GM19099 (cell line): ENCODE results near the gene HTRA3.

Experiments
- POLR2A ChIP-seq: IDR thresholded peaks from 3 replicates; pipeline ENCODE4 v1.6.1; 2011; ENCODE audit warnings: low read depth; ENCODE audit not compliant: insufficient read length; ENCODE audit errors: extremely low read depth

The HTRA3 gene

DNA sequence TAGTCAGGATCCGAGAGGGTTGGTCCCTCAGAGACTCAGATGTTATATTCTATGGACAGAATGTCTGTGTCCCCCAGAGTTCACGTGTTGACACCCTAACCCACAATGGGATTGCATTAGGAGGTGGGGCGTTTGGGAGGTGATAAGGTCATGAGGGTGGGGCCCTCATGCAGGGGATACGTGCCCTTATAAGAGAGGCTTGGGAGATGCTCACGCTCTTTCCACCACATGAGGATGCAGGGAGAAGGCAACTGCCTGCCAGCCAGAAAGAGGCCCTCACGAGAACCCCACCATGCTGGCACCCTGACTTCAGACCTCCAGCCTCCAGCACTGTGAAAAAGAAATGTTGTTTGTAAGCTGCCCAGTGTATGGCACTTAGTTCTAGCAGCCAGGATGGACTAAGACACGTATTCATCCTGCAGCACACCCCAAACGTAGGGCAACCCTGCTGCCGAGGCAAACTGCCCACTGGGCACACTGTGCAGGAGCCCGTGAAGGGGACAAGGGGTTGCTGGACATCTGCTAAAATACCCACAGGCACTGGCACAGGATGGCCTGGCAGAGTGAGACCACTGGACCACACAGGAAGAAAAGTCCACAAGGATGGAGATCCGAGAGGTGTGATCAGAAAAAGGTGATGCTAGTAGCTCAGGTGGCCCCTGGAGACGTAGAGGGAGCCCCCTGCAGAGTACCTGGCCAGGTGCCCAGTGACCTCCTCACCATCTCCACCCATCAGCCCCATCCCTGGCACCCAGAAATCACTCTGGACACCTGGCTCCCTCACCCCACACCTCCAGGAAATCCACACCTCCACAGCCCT is 62.7 kb downstream of the HTRA3 start:
- TF ChIP-seq POLR2A = no peak

DNA sequence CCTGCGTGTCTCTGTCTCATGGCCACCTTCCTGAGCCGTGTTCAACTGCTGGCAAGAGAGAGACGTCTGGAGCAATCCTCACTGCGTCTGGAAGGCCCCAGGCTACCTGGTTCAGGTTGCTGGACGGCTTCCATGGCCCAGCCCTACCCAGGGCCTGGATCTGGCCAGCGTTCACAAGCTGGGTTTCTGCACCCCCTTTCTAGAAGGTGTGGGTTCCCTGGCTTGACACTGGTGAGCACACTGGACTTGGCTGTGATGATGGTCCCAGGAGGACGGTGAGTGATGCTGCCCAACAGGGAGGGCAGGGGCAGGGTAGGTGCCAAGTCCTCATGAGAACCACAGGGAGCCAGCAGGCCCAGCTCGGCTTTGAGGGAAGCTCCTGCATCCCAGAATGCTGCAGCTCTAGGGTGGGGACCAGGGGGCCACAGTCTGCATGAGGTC is 63.4 kb downstream of the HTRA3 start:
- TF ChIP-seq POLR2A = no peak

DNA sequence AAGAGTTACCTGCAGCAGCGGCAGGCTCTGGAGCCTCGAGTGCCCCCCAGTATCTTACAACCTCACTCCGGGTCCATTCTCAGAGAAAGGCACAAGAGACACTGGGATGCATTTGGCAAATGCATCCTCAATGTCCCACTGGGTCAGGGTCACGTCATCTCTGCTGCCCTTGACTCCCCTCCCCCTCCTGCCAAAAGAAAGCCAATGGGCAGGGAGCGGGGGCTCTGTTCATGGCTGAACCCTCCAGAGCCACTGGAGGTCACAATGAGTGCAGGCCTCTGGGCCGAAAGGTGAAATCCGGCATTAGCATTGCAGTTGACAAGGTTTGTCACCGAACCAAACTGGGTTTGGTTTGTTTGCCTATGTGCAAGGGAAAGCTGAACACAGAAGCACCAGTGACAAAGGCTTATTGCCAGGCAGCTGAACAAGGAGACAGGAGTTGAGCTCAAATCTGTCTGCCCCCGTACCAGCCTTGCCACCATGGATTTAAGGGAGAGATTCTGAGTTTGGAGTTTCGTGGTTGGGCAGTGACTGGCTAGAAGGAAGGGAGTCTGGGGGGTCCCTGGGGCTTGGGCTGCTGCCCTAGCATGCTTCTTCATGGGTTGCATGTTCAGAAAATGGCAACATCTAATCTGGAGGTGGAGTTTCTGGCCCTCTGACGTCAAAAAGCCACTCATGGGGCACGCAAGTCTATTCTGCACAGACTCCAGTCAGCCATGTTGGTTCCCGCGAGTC is 64.3 kb downstream of the HTRA3 start:
- TF ChIP-seq POLR2A = no peak

DNA sequence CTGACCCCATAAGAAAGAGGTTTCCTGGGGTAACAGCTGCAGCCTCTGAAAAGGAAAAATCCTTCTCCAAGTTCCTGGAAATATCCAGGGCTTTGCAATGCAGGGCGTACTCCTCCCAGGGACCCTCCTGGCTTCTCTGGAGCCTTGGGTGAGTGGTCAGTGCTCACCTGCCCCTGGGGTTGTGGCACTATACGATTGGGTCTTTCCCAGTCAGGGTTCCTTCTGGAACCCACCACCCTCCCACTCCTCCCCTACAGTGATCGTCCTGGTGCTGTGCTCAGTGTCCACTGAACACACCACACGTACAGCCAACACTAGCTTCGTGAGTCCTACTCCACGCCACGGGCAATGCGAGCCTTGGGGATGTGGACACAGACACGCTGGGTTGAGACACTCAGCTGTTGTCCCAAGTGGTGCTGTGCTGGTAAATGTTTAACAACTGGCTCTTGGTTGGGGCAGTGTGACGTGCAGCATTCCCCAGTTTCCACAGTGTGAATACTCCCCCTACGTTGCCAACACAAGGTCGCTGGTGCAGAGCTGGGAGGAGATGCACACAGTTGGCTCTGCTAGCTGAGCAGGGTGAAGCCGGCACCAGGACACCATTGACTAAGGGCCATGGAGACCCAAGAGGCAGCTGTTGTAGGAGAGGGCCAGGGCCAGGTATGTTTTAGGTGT is 65.4 kb downstream of the HTRA3 start:
- TF ChIP-seq POLR2A = no peak

DNA sequence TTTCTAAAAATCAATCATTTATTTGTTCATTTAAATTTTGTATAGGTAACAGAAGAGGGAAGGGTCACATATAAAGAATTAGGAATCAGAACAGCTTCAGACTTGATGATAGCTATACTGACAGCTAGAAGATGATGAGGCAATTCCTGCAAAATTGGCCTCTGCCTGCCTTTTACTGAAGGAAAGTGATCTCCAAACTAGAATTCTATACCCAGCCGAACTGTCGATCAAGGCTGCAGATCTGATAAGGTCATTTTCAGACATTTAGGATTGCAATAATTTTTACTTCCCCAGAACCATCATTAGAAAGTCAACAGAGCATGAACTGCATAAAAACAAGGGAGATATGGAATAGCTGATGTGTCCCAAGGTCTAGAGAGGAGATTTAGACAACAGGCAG is 66.3 kb downstream of the HTRA3 start:
- no peak for TF ChIP-seq POLR2A

DNA sequence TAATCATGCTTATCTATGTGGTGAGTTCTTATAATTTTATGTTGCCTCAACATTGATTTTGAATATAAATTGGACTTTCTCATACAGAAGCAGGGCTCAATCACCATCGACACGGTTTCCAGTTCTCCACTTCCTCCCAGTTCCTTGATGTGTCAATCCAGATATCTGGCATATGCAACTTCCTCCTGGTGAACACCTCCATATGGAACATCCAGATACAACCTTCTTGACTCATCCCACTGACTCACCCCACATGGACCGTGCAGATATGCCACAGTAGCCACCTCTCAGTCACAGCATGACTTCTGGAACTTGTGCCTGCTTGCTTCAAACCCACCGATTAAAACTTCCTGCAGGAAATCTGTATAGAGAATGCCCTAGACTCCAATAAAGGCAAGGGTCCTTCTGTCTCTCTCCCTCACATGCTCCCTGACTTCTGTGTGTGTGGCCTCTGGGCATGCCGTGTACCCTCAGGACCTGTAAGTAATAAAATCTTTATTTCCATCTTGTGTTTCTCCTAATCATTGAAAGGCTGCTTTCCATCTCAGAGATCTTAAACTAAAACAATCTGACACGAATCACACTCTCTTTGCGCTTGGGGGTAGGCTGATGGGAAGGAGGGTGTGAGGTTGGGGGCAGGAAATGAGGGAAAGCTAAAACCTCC is 67.0 kb downstream of the HTRA3 start:
- TF ChIP-seq POLR2A = no peak

DNA sequence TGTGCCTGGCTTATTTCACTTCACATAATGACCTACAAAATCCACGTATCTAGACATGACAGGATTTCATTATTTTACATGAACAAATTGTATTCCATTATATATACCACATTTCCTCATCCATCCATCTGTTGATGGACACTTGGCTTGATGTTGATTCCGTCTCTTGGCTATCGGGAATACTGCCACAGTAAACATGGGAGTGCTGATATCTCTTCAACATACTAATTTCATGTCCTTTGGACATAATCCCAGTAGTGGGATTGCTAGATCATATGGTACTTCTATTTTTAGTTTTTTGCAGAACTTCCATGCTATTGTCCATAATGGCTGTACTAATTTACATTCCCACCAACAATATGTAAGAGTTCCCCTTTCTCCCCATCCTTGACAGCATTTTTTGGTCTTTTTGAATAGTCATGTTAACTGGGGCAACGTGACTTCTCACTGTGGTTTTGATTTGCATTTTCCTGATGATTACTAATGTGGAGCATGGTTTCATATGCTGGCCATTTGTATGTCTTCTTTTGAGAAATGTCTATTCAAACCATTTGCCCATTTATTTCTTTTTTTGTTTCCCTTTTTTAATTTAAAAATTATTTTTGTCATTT is 68.9 kb downstream of the HTRA3 start:
- no peak for TF ChIP-seq POLR2A

DNA sequence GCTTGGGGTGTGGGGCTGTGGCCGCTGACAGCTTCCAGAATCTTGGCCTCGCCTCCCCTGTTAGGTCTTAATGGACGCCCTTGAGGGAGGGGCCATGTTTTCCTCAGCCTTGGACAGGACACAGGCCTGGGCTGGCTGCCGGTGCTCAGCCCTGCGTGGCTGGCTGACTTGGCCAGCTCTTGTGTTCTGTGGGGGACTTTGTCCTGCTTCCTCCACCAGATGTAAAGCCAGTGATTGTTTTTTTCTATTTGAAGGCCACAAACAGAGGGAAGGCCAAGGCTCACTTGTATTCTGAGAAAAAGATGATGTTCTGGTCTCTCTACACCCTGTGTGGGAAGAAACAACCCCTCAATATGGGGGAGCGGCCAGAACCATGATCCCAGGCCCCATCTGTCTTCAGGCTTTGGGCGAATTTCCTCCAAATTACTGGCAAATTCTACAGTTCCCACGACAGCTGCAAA is 71.3 kb downstream of the HTRA3 start:
- TF ChIP-seq POLR2A = no peak

DNA sequence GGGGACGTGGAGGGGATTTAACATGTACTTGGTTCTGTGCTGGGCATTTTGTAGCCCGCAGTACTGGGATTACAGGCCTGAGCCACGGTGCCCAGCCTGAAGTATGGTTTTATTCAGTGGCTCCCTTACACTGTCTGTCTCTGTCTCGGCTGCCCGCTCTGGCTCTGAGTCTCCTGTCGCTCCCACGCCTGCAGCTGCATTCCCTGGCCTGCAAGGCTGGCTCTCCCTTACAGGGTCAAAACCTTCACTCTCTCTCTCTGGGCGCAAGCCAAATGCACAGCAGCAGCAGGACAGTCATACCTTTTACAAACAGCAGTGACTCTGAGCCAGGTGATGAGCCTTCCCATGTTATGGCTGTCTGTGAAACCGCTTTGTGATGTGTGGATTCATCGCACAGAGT is 72.1 kb downstream of the HTRA3 start:
- no peak for TF ChIP-seq POLR2A

DNA sequence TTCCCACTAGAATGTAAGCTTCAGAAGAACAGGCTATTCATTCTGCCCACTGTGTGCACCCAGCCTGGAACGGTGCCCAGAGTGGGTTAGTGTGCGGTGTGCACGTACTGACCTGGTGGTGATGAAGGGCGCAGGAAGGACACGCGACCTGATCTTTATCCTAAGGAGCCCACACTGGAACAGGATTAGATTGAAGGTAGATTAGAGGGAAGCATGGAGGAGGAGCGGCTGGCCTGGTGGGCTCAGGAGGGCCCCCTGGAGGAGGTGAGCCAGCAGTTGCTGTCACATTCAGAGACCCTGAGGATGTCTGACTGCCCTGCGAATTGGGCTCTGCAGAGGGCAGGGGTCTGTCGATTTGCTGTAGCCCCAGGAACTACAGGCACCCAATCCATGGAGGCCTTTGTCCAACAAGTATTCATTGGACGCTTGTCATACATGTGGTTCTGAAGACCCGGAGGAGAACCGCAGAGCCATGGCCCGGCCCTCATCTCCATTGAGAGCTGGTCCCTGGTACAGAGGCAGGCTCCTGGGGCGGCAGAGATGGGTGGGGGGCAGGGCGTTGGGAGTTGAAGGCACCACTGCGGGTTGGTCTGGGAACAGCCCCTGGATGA is 73.2 kb downstream of the HTRA3 start:
- no peak for TF ChIP-seq POLR2A

DNA sequence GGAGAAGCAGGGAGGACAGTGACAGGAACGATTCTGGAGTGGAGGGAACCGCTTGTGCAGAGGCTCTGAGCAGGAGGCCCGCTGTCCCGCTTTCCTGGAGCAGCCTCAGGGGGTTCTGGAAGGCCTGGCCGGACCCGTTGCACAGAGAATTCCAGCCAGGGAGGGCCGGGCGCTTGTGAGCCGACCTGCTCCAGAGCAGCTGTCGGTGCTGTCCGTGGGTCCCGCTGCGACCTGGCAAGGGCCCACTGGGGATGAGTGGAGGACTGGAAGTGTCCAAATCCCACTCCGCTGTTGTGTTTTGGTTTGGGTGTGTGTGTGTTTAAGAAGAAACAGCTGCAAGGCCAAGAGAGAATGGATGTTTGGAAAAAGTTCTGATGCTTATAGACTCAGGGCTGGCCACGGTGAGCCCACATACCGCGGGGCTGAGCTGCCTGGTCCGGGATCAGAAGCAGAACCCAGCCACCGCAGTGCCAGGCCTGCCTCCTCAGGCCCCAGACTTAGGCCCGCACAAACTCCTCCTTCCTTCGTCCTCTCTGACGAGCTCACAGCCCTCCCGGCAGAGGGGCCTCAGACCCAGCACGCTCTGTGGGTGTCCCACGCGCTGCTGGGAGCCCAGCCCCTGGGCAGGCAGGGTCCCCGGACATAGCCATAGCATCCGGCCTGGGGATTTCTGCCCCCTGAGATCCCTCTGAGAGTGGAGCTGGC is 73.9 kb downstream of the HTRA3 start:
- no peak for TF ChIP-seq POLR2A

DNA sequence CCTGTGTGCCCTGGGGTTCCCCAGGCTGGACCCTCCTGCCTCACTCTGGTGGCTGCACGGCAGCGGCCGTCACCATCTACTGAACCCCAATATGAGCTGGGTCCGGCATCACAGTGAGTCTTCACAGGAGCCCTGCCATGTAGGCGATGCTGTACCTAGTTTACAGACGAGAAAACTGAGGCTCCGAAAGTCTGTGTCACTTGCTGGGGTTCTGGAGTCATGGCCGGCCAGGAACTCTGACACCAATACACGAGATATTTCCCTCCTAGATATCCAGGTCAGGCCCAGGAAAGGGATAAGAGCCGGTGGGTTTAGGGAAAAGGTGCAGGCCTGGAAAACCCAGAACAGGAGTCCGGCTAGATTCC is 74.4 kb downstream of the HTRA3 start:
- TF ChIP-seq POLR2A = no peak

DNA sequence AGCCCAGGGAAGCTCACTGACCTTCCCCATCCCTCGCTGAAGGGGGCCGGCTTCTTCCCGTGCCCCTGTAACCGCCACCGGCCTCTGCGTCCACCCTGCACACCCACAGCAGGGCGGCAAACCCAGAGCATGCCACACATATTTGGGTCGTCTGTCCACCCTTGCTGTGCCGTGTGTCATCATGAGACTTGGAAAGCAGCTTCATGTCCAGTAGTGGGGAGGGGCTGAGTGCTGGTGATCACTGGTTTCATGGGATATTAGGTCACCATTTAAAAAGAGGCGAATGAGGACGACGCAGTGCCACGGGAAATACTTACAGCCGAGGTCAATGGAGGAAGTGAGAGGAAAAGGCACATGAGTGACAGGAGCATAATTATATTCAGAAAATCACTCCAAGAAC is 74.8 kb downstream of the HTRA3 start:
- TF ChIP-seq POLR2A = no peak

DNA sequence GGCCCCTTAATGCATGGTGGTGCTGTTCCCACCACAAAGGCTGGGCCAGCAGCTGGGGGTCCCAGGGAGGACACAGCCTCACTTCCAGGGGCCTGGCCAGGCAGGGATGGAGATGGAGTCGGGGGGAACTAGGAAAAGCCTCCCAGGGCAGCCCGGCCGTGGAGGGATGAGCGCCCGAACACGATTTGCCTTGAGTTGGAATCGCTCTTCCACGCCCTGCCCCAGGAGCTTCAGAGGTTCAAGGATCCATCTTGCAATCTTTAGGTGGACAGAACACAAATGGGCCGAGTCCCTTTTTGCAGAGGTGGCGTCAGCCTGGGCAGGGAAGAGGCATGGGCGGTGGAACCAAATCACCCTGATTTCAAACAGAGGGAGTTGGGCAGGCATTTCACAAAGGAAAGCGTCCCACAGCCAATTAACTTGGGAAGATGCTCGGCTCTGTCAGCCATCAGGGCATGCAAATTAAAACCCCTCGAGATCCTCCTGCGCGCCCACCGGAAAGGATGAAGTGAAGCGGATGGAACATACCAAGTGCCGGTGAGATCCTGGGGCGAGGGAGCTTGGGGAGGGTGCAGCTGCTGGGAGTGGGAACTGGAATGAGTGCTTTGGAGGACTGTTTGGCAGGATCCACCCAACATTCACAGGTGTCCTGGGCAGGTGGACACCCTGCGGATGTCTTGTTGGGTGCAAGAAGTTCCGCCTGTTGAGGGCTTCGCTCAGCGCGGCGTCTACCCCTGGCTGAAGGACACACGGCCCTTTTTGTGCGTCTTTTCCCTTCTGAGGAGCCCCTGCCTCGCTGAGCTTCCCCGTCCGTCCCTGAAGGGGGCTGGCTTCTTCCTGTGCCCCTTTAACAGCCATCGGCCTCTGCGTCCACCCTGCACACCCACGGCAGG is 75.7 kb downstream of the HTRA3 start:
- no peak for TF ChIP-seq POLR2A
